PC-9 (cell line): ENCODE measurements around the gene JAGN1.

ENCODE experiments used
- EZH2 ChIP-seq: fragments of 200-600 bp; sonication (generic); IDR thresholded peaks from 2 replicates; pipeline ENCODE4 v1.8.0; 2017; ENCODE audit warnings: antibody characterized with exemption, low read depth
- TF ChIP-seq, protein P1 (sequence below): fragments of 200-600 bp; sonication (generic); conservative IDR thresholded peaks from 2 replicates; pipeline ENCODE4 v1.6.1; 2017; ENCODE audit warnings: mixed run types, antibody characterized with exemption, mild to moderate bottlenecking, moderate library complexity

GRCh38 chr3:9876991-9877390 is 13.4 kb upstream of the JAGN1 start:
- TF ChIP-seq, protein P1, sequence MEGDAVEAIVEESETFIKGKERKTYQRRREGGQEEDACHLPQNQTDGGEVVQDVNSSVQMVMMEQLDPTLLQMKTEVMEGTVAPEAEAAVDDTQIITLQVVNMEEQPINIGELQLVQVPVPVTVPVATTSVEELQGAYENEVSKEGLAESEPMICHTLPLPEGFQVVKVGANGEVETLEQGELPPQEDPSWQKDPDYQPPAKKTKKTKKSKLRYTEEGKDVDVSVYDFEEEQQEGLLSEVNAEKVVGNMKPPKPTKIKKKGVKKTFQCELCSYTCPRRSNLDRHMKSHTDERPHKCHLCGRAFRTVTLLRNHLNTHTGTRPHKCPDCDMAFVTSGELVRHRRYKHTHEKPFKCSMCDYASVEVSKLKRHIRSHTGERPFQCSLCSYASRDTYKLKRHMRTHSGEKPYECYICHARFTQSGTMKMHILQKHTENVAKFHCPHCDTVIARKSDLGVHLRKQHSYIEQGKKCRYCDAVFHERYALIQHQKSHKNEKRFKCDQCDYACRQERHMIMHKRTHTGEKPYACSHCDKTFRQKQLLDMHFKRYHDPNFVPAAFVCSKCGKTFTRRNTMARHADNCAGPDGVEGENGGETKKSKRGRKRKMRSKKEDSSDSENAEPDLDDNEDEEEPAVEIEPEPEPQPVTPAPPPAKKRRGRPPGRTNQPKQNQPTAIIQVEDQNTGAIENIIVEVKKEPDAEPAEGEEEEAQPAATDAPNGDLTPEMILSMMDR: no peak
- TF ChIP-seq EZH2: no peak
